DOHH2 (cell line): ENCODE measurements around the gene KCNS1.

Experiments
- EZH2phosphoT487 ChIP-seq: fragments of 200-600 bp; sonication (generic); IDR thresholded peaks from 2 replicates; pipeline ENCODE4 v1.6.1; 2017; ENCODE audit warnings: borderline replicate concordance, mild to moderate bottlenecking, antibody characterized with exemption, low read length, moderate library complexity, mixed read lengths
- TF ChIP-seq, protein P1 (sequence below): fragments of 200-600 bp; sonication (generic); IDR thresholded peaks from one replicate; pipeline ENCODE4 v1.5.1; 2014; ENCODE audit warnings: antibody characterized with exemption, mild to moderate bottlenecking, low read depth, low read length; ENCODE audit not compliant: poor library complexity, severe bottlenecking

DNA sequence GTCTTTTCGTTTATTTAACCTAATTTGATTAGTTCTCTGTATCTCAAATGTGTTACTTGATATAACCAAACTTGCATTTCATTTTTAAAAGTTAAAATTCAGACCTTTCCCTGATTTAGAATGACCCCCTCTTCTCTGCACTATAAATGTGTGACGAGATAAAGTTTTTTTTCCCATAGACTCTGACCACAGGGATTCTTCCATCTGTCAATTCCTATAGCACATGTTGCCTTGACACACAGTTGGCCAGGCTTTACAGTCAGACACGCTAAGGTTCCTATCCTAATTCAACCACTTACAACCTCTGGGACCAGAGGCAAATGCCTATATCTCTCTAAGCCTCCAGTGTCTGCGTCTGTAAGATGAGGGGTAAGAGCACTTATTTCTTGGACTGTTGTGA, 40.6 kb downstream of the KCNS1 start:
- TF ChIP-seq, protein P1, sequence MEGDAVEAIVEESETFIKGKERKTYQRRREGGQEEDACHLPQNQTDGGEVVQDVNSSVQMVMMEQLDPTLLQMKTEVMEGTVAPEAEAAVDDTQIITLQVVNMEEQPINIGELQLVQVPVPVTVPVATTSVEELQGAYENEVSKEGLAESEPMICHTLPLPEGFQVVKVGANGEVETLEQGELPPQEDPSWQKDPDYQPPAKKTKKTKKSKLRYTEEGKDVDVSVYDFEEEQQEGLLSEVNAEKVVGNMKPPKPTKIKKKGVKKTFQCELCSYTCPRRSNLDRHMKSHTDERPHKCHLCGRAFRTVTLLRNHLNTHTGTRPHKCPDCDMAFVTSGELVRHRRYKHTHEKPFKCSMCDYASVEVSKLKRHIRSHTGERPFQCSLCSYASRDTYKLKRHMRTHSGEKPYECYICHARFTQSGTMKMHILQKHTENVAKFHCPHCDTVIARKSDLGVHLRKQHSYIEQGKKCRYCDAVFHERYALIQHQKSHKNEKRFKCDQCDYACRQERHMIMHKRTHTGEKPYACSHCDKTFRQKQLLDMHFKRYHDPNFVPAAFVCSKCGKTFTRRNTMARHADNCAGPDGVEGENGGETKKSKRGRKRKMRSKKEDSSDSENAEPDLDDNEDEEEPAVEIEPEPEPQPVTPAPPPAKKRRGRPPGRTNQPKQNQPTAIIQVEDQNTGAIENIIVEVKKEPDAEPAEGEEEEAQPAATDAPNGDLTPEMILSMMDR: no peak
- TF ChIP-seq EZH2phosphoT487: no peak
